ENCODE results near the gene FUCA1. TPM values are rescaled to one million over a fixed set of nuclear protein-coding genes. Genes with fewer than 3 reads are reported as not detected.

Gene FUCA1
- total RNA-seq, 1 experiment from 2014 or later = 14.3 TPM

DNA sequence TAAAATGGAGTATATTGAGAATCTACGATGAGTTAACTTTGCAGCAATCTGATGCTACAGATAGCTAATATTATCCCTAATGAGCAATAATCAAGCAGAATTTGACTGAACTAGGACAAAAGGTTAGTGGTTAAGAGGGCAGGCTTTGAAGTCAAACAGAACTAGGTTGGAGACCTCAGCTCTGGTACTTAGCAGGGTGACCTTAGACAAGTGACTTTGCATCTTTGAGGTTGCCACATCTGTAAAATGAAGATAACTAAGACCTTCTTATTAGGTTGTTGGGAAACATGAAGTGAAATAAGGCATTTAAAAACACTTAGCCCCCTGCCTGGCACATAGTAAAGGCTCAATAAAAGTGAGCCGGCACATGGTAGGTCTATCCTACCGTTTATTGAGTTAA lies 4.3 kb upstream of the FUCA1 start:
- H3K9me3 ChIP-seq (ENCODE audit: control insufficient read depth, insufficient read depth, low read depth, low read length) = no peaks in the 10 kb centered on the region
- POLR2A ChIA-PET = no interaction called here

DNA sequence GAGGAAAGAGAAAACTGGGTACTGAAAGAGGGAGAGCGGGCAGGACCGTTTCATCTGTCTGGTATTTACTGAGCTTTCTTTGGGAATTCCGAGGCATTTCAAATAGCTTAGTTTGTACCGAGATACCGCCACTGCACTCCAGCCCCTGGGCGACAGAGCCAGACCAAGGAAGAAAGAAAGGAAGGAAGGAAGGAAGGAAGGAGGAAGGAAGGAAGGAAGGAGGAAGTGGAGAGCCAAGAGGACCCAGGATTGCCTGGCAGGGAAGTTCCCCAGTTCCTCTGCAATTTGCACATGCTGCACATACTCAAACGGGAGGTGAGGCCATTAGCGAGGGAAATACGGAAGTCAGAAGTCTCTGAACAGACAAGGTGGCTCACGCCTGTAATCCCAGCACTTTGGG lies 961 bp upstream of the FUCA1 start:
- no peak for TF ChIP-seq POLR2AphosphoS5 (IDR thresholded peaks at IDR 0.05; ENCODE audit: low read depth, low read length)
- no peak for TF ChIP-seq TCF7L2 (IDR thresholded peaks at IDR 0.05; ENCODE audit: low read depth, low read length)
- TF ChIP-seq, protein P1, sequence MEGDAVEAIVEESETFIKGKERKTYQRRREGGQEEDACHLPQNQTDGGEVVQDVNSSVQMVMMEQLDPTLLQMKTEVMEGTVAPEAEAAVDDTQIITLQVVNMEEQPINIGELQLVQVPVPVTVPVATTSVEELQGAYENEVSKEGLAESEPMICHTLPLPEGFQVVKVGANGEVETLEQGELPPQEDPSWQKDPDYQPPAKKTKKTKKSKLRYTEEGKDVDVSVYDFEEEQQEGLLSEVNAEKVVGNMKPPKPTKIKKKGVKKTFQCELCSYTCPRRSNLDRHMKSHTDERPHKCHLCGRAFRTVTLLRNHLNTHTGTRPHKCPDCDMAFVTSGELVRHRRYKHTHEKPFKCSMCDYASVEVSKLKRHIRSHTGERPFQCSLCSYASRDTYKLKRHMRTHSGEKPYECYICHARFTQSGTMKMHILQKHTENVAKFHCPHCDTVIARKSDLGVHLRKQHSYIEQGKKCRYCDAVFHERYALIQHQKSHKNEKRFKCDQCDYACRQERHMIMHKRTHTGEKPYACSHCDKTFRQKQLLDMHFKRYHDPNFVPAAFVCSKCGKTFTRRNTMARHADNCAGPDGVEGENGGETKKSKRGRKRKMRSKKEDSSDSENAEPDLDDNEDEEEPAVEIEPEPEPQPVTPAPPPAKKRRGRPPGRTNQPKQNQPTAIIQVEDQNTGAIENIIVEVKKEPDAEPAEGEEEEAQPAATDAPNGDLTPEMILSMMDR (IDR thresholded peaks at IDR 0.05) = no peak
- no peak for TF ChIP-seq SIN3A (IDR thresholded peaks at IDR 0.05; ENCODE audit: borderline replicate concordance, insufficient read depth, low read depth, low read length)
- TF ChIP-seq, protein P2, sequence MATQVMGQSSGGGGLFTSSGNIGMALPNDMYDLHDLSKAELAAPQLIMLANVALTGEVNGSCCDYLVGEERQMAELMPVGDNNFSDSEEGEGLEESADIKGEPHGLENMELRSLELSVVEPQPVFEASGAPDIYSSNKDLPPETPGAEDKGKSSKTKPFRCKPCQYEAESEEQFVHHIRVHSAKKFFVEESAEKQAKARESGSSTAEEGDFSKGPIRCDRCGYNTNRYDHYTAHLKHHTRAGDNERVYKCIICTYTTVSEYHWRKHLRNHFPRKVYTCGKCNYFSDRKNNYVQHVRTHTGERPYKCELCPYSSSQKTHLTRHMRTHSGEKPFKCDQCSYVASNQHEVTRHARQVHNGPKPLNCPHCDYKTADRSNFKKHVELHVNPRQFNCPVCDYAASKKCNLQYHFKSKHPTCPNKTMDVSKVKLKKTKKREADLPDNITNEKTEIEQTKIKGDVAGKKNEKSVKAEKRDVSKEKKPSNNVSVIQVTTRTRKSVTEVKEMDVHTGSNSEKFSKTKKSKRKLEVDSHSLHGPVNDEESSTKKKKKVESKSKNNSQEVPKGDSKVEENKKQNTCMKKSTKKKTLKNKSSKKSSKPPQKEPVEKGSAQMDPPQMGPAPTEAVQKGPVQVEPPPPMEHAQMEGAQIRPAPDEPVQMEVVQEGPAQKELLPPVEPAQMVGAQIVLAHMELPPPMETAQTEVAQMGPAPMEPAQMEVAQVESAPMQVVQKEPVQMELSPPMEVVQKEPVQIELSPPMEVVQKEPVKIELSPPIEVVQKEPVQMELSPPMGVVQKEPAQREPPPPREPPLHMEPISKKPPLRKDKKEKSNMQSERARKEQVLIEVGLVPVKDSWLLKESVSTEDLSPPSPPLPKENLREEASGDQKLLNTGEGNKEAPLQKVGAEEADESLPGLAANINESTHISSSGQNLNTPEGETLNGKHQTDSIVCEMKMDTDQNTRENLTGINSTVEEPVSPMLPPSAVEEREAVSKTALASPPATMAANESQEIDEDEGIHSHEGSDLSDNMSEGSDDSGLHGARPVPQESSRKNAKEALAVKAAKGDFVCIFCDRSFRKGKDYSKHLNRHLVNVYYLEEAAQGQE (IDR thresholded peaks at IDR 0.05; ENCODE audit: insufficient read depth in 1 of 2, low read depth in 2 of 2, low read length in 1 of 2) = no peak
- Histone ChIP-seq H3K9me3 (ENCODE audit: control insufficient read depth, insufficient read depth, low read depth, low read length) (no peaks in the 10 kb centered on the region), H3K4me1 (ENCODE audit: control insufficient read depth, insufficient read depth, low read length) (peaks cover 11% of the 10 kb centered on the region; the same call in 1 of the 2 replicates), H3K27ac (ENCODE audit: low read length) (peak overlapping the region; percentile 30; the same call in 1 of the 2 replicates), H3K36me3 (ENCODE audit: control insufficient read depth, insufficient read depth, low read length) (no peaks in the 10 kb centered on the region), H3K27me3 (ENCODE audit: control insufficient read depth, insufficient read depth, low read length) (no peaks in the 10 kb centered on the region), H3K4me3 (ENCODE audit: low read depth in 2 of 2, low read length in 2 of 2) (peak overlapping the region; percentile 66 to 71)
- POLR2A ChIA-PET = no interaction called here
- in situ Hi-C loops (cut with HindIII; ENCODE audit: low pct_unique_long_range_greater_than_20kb, low sequenced_read_pairs) = no loop called here
- no peak for DNase-seq (ENCODE audit: low read depth, low spot score)
- CTCF ChIA-PET = no interaction called here
- intact Hi-C loops (cut with micrococcal nuclease; ENCODE audit: unreplicated experiment) = no loop called here
- no peak for ATAC-seq
- BruUV-seq (replicated peaks) = no TSS peak

More for the DNA sequence above, 4.3 kb upstream of the FUCA1 start:
- CTCF ChIA-PET = no interaction called here
- intact Hi-C loops (cut with micrococcal nuclease; ENCODE audit: unreplicated experiment) = no loop called here
- Histone ChIP-seq H3K4me1 (ENCODE audit: control insufficient read depth, insufficient read depth, low read length) (0 out of 2 replicates have a peak, but pooled peaks cover 2% of the 10 kb centered on the region), H3K36me3 (ENCODE audit: control insufficient read depth, insufficient read depth, low read length) (no peaks in the 10 kb centered on the region), H3K4me3 (ENCODE audit: low read depth in 2 of 2, low read length in 2 of 2) (no peak overlapping the region), H3K27me3 (ENCODE audit: control insufficient read depth, insufficient read depth, low read length) (no peaks in the 10 kb centered on the region), H3K27ac (ENCODE audit: low read length) (no peak overlapping the region)
- no peak for ATAC-seq
- no TSS peak for BruUV-seq (replicated peaks)
- no peak for TF ChIP-seq TCF7L2 (IDR thresholded peaks at IDR 0.05; ENCODE audit: low read depth, low read length)
- TF ChIP-seq, protein P2 (IDR thresholded peaks at IDR 0.05; ENCODE audit: insufficient read depth in 1 of 2, low read depth in 2 of 2, low read length in 1 of 2) = no peak
- no peak for TF ChIP-seq POLR2AphosphoS5 (IDR thresholded peaks at IDR 0.05; ENCODE audit: low read depth, low read length)
- TF ChIP-seq, protein P1 (IDR thresholded peaks at IDR 0.05) = no peak
- TF ChIP-seq SIN3A (IDR thresholded peaks at IDR 0.05; ENCODE audit: borderline replicate concordance, insufficient read depth, low read depth, low read length) = no peak
- in situ Hi-C loops (cut with HindIII; ENCODE audit: low pct_unique_long_range_greater_than_20kb, low sequenced_read_pairs) = no loop called here
- no peak for DNase-seq (ENCODE audit: low read depth, low spot score)
